H1 (cell line): Measurements from ENCODE around the gene OGFR. TPM values are rescaled to one million over a fixed set of nuclear protein-coding genes. Genes with fewer than 3 reads are reported as not detected.

Source experiments
- EP300 ChIP-seq, 2 experiments: IDR thresholded peaks; 1 replicate in 1 of 2; 2 replicates in 1 of 2; pipeline ENCODE4 v1.6.1; 2011 to 2012; ENCODE audit warnings: low read depth in 2 of 2, low read length in 2 of 2, mild to moderate bottlenecking in 2 of 2, borderline replicate concordance in 1 of 2, inconsistent platforms in 1 of 2, moderate library complexity in 1 of 2
- SP1 ChIP-seq: IDR thresholded peaks from 2 replicates; pipeline ENCODE4 v1.6.1; 2011; ENCODE audit warnings: low read depth, low read length
- polyA plus RNA-seq, 7 experiments: library from polyadenylated mRNA; depleted of rRNA in 3 of 7; stranded (reverse) in 5 of 7; unstranded in 2 of 7; fragments of >200 nt in 5 of 7; fragments of 200-250 nt in 2 of 7; gene quantifications; 1 replicate in 5 of 7; 2 replicates in 1 of 7; 4 replicates in 1 of 7; pipeline versions ENCODE4 v1.2.1 to v1.2.3, GENCODE V29; 2011 to 2013; ENCODE audit warnings: missing spikeins in 2 of 7, mixed read lengths in 2 of 7
- total RNA-seq: library from RNA; stranded (reverse); fragmentation: NEBNext Ultra II Directional; extraction: Animal tissue kit (Norgen Biotek cat#: 25700); gene quantifications from 2 replicates; pipeline ENCODE4 v1.2.1, GENCODE V29; 2021

Gene OGFR
- total and polyA plus RNA-seq, 2 of the 8 experiments (the other 6 are each of a cell fraction or from before 2014, with no cell fraction given), result 13.9 to 25.1 TPM

DNA sequence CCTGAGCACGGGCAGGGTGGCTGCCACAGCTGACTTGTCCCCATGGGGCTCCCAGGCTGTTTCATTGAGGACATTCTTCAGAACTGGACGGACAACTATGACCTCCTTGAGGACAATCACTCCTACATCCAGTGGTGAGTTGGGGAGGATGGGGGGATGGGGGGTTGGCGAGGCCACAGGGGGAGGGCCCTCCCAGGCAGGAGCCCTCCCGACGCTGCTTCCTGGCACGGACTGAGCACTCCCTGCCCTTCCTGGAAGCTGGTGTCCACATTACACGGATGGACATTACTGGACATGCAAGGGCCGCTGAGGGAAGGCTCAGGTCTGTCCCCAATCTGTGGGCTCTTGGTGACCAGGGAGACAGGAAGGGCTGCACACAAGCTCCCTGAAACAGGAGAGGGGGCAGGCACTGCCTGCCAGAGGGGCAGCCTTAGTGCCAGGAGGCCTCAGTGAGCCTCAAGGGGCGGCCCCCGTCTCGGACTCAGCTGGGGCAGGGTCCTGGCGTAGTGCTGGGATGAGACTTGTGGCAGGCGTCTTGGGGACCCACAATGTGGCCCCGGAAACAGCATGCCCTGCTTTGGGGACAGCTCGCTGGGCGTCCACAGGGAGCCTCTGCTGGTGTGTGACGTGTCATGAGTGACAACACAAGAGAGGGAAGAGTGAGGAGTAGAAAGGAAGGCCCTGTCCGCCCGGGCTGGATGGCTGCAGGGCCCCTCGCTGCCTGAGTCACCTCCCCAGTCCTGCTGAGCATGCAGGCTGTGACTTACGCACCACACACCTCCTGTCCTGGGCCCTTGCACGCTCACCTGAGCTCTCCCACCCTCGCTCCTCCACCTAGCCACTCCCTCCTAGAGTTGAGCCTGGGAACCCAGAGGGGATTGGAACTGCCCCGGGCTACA, 5.1 kb downstream of the OGFR start (continued):
- TF ChIP-seq SP1 (no peak), EP300 (IDR thresholded peaks at IDR 0.05; ENCODE audit: borderline replicate concordance in 1 of 2, low read depth in 2 of 2, low read length in 2 of 2) (no peak)
- TF ChIP-seq, all 59 proteins: peak for 0
